GM10847 (cell line): ENCODE measurements around the gene PIN1.

Experiments used
- POLR2A ChIP-seq: IDR thresholded peaks from 2 replicates; pipeline ENCODE4 v1.6.1; 2011; ENCODE audit not compliant: insufficient read length; ENCODE audit errors: extremely low read depth

PIN1 gene

GRCh38 chr19:9842834-9843625 is 7.9 kb downstream of the PIN1 start:
- TF ChIP-seq POLR2A, result no peak

DNA sequence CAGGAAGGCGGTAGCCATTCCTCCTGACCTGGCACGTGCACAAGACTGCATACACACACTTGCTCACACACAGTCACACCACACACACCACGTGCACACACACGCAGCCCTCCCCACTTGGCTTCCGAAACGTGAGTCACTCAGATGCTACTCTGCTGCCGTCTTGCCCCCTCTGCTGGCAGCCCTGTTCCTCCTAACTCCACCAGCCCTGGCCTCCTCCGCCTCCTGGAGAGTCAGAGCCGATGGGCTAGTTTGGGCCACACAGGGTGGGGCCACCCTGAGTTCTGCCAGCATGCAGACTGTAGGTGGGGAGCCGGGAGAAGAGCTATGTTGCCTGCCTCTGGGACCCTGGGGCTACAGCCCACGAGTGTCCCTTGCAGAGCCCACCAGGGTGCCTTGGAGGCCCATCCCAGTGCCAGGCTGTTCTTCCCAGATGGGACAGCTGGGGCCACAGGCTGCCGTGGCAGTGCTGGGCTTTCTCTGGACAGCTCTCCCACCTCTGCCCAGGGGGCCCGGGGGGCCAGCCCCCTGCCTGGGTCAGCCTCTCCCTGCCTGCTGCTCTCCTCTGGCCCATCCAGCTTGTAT is 12.1 kb downstream of the PIN1 start:
- no peak for TF ChIP-seq POLR2A

DNA sequence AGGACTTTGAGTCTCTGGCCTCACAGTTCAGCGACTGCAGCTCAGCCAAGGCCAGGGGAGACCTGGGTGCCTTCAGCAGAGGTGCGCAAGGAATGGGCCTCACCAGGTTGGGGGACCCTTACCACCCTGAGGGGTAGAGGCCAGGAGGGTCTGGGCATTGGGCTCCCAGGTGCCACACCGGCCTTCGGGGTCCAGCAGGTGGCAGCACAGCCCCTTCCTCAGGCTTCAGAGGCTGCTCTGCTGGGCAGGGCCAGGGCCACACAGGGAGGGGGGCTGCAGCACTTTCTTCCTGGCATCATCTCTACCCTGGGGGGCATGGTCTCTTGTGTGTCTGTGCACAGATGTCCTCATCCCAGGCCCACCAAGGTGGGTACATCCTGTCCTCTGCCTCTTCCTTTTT is 12.9 kb downstream of the PIN1 start:
- no peak for TF ChIP-seq POLR2A

DNA sequence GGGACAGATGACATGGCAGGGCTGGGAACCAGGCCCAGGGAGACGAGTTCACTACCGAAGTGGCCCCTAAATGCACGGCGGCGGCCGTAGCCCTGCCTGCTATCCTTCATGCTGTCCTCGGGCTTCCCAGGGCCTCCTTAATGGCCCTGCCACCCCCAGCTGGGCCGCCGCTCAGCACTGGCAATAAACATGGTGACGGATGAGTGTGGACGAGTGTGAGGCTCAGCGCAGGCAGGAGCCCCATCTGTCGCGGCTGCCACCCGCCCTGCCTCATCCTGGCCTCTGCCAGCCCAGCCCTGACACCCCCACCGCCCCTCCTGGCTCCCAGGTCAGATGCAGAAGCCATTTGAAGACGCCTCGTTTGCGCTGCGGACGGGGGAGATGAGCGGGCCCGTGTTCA is 13.6 kb downstream of the PIN1 start:
- no peak for TF ChIP-seq POLR2A

DNA sequence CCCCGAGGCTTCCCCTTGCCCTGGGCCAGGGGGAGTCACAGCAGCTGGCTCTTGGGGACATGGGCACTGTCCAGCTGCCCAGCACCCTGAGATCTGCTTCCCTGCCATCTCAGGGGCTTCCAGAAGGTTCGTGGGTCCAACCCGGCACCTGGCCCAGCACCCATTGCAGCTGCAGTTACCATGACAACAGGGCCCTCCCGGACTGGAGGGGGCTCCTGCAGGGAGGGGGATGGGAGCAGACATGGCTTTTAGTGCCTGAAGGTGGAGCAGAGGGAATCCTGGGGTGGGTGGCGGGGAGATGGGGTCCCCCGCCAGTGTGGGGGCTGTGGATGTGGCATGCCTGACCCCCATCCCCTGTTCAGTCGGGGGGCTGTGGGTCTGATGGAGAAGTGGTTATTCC is 14.7 kb downstream of the PIN1 start:
- TF ChIP-seq POLR2A, result no peak

- TF ChIP-seq POLR2A, result no peak
Observed at GRCh38 chr19:9850235-9850959, 15.3 kb downstream of the PIN1 start.

GRCh38 chr19:9854282-9854846 is 19.2 kb downstream of the PIN1 start:
- TF ChIP-seq POLR2A, result no peak

- TF ChIP-seq POLR2A, result no peak
Observed at GRCh38 chr19:9856609-9857008, 21.5 kb downstream of the PIN1 start.

DNA sequence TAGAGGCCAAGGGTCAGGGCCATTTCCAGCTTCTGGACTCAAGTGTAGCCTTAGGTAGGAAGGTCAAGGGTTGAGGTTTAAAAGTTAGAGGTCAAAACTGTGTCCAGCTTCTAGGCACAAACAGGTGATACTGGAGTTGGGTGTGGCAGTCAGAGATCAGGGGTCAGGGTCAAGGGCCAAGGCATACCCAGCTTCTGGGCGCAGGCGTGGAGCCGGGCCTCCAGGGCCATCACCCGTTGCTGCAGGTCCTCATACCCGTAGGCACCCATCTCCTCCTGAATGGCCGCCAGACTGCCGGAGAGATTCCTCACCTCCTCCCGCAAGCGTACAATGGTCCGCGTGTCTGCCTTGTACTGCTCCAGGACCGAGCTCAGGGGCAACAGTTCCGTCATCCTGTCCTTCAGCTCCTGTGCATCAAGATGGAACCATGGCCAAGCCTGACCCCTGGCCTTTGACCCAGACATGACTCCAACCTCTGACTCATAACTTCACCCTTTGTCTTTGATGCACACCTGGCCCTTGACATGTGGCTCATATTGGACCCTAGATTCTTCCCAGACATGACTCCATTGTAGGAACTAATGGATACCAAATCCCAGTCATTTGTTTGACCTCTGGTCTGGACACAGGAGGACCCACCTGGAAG is 22.1 kb downstream of the PIN1 start:
- no peak for TF ChIP-seq POLR2A

DNA sequence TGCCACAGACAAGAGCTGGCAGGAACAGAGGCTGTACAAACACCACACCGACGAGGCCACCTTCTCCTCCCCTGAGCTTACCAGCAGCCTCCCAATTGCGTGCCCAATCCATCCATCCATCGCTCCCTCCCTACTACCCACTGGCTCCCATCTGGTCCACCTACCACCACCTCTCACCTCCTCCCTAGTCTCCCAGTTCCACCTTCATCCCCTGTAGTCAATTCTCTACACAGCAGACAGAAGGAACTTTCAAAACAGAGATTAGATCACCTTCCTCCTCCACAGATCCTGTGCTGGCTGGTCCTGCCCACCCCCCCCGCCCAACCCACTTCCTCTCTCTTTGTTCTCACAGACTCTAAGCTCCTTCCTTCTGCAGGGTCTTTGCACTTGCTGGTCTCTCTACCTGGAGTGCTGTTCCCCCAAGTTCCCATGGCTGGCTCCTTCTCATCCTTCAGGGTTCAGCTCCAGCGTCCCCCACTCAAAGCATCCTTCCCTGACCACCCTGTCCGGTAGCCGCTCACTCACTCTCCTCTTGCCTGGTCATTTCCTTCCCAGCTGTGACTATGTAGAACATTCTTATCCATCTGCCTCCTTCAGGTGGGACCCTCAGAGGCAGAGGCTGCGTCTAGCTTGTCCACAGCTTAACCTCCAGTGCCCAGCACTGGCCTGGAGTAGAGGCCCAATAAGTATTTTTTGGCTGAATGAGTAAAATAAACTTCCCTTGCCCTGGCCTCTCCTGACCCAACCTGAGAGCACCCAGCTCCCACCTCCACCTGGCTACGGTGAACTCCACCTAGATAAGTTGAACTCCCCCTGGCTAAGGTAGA is 23.0 kb downstream of the PIN1 start:
- TF ChIP-seq POLR2A, result no peak

- TF ChIP-seq POLR2A, result no peak
Observed at GRCh38 chr19:9858766-9859165, 23.6 kb downstream of the PIN1 start.

DNA sequence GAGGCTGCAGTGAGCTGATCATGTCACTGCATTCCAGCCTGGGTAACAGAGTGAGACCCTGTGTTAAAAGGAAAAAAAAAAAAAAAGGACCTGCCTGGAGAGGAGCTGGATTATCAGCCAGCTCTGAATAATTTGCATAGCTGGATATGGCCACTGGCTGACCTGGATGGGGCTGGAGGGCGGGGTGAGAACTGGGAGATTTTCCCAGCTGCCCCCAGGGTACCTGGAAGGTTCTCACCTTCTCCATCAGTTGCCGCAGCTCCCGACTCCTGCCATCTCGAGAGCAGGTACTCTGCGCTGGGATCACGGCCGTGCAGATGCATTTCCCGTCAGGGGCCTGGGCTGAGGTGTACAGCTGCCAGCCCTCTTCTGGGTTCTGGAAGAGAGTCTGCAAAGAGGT is 25.3 kb downstream of the PIN1 start:
- TF ChIP-seq POLR2A, result no peak

- TF ChIP-seq POLR2A, result no peak
Observed at GRCh38 chr19:9861503-9861902, 26.4 kb downstream of the PIN1 start.

GRCh38 chr19:9862938-9863337 is 27.8 kb downstream of the PIN1 start:
- no peak for TF ChIP-seq POLR2A

- no peak for TF ChIP-seq POLR2A
Observed at GRCh38 chr19:9863759-9864158, 28.6 kb downstream of the PIN1 start.
